GM19372 (cell line): ENCODE measurements around the gene STXBP5.
A peak's percentile ranks its signal among the peaks of the same experiment; 100 is the strongest.

Experiments
- ATAC-seq: cut with Tn5 transposase; IDR thresholded peaks from one replicate; pipeline ENCODE4 v1.9.1; 2021; ENCODE audit warnings: mild to moderate bottlenecking, low read depth, moderate library complexity; ENCODE audit not compliant: unreplicated experiment

The STXBP5 gene

GRCh38 chr6:147282566-147282959, 78.3 kb downstream of the STXBP5 start:
- no peak for ATAC-seq

GRCh38 chr6:147283460-147283859, 79.2 kb downstream of the STXBP5 start:
- no peak for ATAC-seq

DNA sequence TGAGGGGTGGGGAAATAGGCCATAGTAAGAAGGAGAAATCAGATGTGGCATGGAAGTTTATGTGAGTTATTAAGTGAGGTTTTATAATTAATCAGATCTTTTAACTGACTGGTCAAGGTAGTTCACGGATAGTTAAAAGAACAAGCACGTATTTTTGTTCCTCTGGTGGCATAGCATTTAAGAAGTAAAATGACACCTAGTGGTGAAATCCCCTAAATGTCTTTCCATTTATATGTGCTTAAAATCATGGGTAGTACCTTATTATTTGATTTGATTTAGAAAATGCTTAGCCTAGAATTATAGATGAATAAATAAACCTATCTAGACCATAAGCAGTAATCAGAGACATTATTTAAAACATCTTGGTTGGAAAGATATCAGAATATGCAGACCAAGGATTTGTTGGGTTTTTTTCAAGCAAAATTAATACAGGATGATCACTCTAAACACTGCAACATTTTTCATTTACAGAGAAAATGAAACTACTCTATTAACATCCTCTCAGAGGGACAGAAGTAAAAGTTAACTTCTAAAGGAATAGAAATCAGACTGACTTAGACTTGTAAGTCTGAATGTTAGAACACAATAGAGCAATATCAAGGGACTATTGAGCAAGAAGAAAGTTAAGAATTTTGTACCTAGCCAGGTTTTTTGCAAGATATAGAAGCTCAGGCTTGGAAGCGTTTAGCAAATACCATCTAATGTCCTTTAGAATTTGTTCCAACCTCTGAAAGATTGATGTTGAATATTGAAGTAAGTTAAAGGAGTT, 81.1 kb downstream of the STXBP5 start:
- peak; percentile 72 for ATAC-seq

GRCh38 chr6:147287869-147288271, 83.7 kb downstream of the STXBP5 start:
- no peak for ATAC-seq

- no peak for ATAC-seq
Measured at GRCh38 chr6:147297124-147297523, 92.9 kb downstream of the STXBP5 start.

GRCh38 chr6:147297663-147298316, 93.6 kb downstream of the STXBP5 start:
- ATAC-seq, result no peak

DNA sequence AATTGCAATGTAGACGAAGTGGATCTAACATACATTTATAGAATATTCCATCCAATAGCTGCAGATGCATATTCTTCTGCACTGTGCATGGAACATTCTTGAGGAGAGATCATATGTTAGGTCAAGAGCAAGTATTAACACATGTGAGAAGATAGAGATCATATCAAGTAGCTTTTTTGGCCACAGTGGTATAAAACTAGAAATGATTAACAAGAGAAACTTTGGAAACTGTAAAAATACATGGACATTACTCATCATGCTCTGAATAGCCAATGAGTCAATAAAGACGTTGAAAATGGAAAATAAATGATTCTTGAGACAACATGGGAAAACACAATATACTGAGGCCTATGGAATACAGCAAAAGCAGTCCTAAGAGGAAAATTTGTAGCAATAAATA, 94.2 kb downstream of the STXBP5 start:
- no peak for ATAC-seq

DNA sequence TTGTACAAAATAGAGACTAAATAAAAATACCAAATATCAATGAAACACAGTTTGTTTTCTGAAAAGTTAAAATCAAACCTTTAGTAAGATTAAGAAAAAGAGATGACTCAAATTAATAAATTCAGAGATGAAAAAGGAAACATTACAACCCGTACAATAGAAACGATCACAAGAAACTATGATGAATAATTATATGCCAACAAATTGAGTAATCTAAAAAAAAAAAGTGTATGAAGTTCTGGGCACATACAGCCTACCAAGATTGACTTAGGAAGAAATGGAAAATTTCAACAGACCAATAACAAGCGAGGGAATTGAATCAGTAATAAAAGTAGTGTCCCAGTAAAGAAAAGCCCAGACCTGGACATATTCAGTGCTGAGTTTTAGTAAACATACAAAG, 94.8 kb downstream of the STXBP5 start:
- ATAC-seq, result no peak

DNA sequence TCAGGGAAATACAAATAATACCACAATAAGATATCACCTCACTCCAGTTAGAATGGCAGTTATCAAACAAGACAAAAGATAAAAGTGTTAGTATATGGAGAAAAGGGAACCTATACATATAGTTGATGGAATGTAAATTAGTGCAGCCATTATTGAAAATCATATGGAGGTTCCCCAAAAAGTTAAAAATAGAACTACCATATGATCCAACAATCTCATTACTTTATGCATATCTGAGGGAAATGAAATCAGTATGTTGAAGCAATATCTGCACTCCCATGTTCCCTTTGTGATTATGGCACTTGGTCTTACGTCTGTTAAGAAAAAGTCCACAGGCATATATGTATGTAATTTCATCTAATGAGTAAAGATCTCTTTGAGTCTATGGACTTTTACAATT, 96.9 kb downstream of the STXBP5 start:
- no peak for ATAC-seq

DNA sequence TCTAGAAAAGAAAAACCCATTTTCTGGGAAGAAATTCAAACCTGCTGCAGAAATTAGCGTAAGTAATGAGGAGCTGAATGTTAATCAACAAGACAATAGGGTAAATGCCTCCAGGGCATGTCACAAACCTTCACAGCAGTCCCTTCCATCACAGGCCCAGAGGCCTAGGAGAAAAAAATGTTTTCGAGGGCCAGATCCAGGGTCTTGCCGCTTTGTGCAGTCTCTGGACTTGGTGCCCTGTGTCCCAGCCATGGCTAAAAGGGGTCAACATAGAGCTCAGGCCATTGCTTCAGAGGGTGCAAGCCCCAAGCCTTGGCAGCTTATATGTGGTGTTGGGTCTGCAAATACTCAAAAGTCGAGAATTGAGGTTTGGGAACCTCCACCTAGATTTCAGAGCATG, 99.8 kb downstream of the STXBP5 start:
- no peak for ATAC-seq

DNA sequence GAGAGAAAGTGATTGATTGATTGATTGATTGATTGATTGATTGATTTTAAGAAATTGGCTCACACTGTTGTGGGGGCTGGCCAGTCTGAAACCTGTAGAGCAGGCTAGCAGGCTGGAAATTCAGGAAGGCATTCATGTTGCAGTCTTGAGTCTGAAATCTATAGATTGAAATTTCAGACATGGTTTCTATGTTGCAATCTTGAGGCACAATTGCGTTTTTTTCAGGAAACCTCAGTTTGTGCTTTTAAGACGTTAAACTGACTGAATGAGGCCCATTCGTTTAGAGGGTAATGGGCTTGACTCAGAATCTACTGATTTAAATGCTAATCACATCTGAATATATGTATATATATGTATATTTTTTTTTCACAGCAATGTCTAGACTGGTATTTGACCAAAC, 106.3 kb downstream of the STXBP5 start:
- no peak for ATAC-seq

- no peak for ATAC-seq
Measured at GRCh38 chr6:147311218-147311617, 107.0 kb downstream of the STXBP5 start.

DNA sequence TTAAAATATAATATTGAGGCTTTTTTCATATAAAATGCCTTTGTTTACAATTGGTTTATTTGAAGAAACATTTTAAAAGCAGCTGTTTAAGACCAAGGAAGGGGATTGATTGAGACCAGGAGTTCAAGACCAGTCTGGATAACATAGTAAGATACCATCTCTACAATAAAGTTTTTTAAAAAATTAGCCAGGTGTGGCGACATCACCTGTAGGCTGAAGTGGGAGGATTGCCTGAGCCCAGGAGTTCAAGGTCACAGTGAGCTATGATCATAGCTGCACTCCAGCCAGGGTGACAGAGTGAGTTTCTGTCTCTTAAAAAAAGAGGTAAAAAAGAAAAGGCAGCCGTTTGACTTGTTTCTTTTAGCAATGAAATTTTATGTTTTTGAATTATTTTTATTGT, 117.0 kb downstream of the STXBP5 start:
- no peak for ATAC-seq

GRCh38 chr6:147322299-147323162, 118.3 kb downstream of the STXBP5 start:
- peak; percentile 98 for ATAC-seq

- ATAC-seq, result no peak
Measured at GRCh38 chr6:147325557-147325956, 121.3 kb downstream of the STXBP5 start.

GRCh38 chr6:147331401-147331800, 127.2 kb downstream of the STXBP5 start:
- no peak for ATAC-seq

GRCh38 chr6:147337921-147338320, 133.7 kb downstream of the STXBP5 start:
- ATAC-seq, result no peak

- no peak for ATAC-seq
Measured at GRCh38 chr6:147341486-147341885, 137.3 kb downstream of the STXBP5 start.

DNA sequence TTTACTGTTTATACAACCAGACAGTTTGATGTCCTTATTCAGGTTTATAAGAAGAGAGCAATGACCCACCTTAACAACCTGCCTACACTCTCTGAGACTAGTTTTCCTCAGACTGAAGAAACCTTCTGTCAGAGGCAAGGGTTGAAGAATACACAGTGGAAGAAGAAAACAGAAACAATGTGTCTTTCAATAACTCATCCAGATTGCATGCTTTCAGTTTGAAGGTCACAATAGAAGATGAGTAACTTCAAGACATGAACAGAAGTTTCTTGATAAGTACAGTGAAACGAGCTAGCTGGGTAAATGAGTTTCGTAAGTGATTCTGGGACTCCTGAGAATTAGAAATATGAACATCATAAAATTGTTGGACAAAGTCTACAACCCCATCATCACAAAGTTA, 141.7 kb downstream of the STXBP5 start:
- no peak for ATAC-seq

DNA sequence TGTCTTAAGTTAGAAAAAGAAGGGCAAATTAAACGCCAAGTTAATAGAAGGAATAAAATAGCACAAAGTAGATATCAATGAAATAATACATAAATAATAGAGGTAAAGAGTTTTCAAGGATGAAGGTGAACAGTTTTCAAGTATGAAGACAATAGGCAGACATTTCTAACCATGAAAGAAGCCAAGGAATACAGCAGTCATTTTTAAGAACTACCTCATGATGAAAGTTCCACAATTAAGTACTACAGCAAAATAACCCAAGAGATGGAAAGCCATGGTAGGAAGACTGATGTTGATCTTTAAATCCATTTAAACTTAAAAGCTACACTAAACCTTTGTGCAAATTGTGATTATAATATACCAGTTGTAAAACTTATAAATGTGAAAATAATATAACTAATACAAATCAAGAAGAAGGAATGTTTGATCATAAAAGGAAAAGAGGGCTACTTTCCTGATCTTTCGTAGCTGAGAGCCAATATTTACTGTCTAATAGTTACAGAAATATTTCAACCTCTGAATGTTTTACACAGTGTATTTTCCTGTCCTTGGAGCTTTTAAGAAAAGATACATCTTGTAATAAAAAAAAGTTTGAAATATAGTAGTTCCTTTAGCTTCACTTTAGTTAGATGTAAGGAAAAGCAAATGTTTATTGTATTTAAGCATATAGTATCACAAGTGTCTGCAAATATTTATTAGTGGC, 143.1 kb downstream of the STXBP5 start:
- ATAC-seq, result no peak
